Muscle layer of duodenum (tissue), 2 donors: ENCODE measurements around the gene EFNA2.

Source experiments
- H3K27ac ChIP-seq: one replicate; pipeline ENCODE4 v1.7.0; 2013; ENCODE audit warnings: mild to moderate bottlenecking, low read length
- H3K27me3 ChIP-seq: one replicate; pipeline ENCODE4 v1.7.0; 2013; ENCODE audit warnings: low read depth, mild to moderate bottlenecking, control low read depth, low read length
- H3K36me3 ChIP-seq, 2 donors: one replicate each; pipeline ENCODE4 v1.7.0; 2013; ENCODE audit warnings: low read length in 2 of 2, control low read depth in 1 of 2, mild to moderate bottlenecking in 1 of 2; ENCODE audit not compliant: insufficient read depth in 2 of 2, control insufficient read depth in 1 of 2
- H3K4me1 ChIP-seq, 2 donors: one replicate each; pipeline ENCODE4 v1.7.0; 2013; ENCODE audit warnings: low read length in 2 of 2, mild to moderate bottlenecking in 2 of 2, control low read depth in 1 of 2, moderate library complexity in 1 of 2; ENCODE audit not compliant: insufficient read depth in 2 of 2, control insufficient read depth in 1 of 2
- H3K4me3 ChIP-seq, 2 donors: one replicate each; pipeline ENCODE4 v1.7.0; 2013; ENCODE audit warnings: low read length in 2 of 2, low read depth in 1 of 2, mild to moderate bottlenecking in 1 of 2
- H3K9me3 ChIP-seq, 2 donors: one replicate each; pipeline ENCODE4 v1.7.0; 2013; ENCODE audit warnings: low read length in 2 of 2, control low read depth in 1 of 2, mild to moderate bottlenecking in 1 of 2; ENCODE audit not compliant: control insufficient read depth in 1 of 2
- donor health status: healthy.

EFNA2 gene

GRCh38 chr19:1277061-1277460 is 8.6 kb upstream of the EFNA2 start:
- H3K27me3 ChIP-seq, result no peaks in the 10 kb centered on the region
- peaks cover 2 to 41% of the 10 kb centered on the region in 2 donors for H3K4me1 ChIP-seq
- H3K9me3 ChIP-seq, result no peaks in the 10 kb centered on the region
- H3K36me3 ChIP-seq, result peaks cover 28 to 38% of the 10 kb centered on the region in 2 donors
- no peak overlapping the region for H3K27ac ChIP-seq
- H3K4me3 ChIP-seq, result no peak overlapping the region

GRCh38 chr19:1278074-1278473 is 7.6 kb upstream of the EFNA2 start:
- no peak overlapping the region for H3K4me3 ChIP-seq
- H3K9me3 ChIP-seq, result no peaks in the 10 kb centered on the region
- H3K36me3 ChIP-seq, result peaks cover 18 to 29% of the 10 kb centered on the region in 2 donors
- H3K4me1 ChIP-seq, result peaks cover 0 to 31% of the 10 kb centered on the region in 2 donors
- H3K27me3 ChIP-seq, result peaks cover under 1% of the 10 kb centered on the region
- H3K27ac ChIP-seq, result no peak overlapping the region

GRCh38 chr19:1278713-1279660 is 6.7 kb upstream of the EFNA2 start:
- no peak overlapping the region for H3K27ac ChIP-seq
- H3K9me3 ChIP-seq, result no peaks in the 10 kb centered on the region
- no peak overlapping the region for H3K4me3 ChIP-seq
- H3K27me3 ChIP-seq, result peaks cover 7% of the 10 kb centered on the region
- H3K4me1 ChIP-seq, result peaks cover 0 to 21% of the 10 kb centered on the region in 2 donors
- H3K36me3 ChIP-seq, result peaks cover 8 to 20% of the 10 kb centered on the region in 2 donors

DNA sequence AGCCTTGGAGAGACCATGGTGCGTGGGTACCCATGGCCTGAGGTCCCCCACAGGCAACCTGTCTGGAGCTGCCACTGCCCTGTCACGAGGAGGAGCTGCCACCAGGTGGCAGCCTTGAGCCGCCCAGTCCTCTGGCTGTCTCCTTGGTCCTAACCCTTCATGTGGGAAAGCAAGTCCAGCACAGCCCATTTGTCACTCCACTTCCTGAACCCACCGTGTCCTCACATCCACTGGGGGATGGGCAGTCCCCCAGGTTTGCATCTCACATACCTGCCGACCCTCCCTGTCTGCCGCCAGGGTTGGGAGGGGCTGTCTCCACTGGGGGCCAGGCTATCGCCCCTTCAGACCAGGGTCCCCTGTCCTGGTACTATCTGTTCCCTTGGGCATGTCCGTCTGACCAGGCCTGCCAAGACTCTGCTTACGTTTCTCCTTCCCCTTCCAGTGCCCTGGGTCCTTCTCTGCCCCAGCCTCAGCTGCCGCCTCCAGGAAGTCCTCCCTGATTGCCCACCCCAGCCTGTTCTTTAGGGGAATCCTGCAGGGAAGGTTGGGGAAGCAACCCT is 5.8 kb upstream of the EFNA2 start:
- peaks cover 6 to 11% of the 10 kb centered on the region in 2 donors for H3K36me3 ChIP-seq
- H3K27ac ChIP-seq, result no peak overlapping the region
- peaks cover 0 to 13% of the 10 kb centered on the region in 2 donors for H3K4me1 ChIP-seq
- H3K9me3 ChIP-seq, result no peaks in the 10 kb centered on the region
- no peak overlapping the region for H3K4me3 ChIP-seq
- H3K27me3 ChIP-seq, result peaks cover 16% of the 10 kb centered on the region

- no peak overlapping the region for H3K27ac ChIP-seq
- H3K27me3 ChIP-seq, result peaks cover 21% of the 10 kb centered on the region
- no peak overlapping the region for H3K4me3 ChIP-seq
- H3K4me1 ChIP-seq, result peaks cover 0 to 11% of the 10 kb centered on the region in 2 donors
- H3K36me3 ChIP-seq, result peaks cover 6 to 9% of the 10 kb centered on the region in 2 donors
- H3K9me3 ChIP-seq, result no peaks in the 10 kb centered on the region
These were observed 4.8 kb upstream of the EFNA2 start for GRCh38 chr19:1280636-1281568.

DNA sequence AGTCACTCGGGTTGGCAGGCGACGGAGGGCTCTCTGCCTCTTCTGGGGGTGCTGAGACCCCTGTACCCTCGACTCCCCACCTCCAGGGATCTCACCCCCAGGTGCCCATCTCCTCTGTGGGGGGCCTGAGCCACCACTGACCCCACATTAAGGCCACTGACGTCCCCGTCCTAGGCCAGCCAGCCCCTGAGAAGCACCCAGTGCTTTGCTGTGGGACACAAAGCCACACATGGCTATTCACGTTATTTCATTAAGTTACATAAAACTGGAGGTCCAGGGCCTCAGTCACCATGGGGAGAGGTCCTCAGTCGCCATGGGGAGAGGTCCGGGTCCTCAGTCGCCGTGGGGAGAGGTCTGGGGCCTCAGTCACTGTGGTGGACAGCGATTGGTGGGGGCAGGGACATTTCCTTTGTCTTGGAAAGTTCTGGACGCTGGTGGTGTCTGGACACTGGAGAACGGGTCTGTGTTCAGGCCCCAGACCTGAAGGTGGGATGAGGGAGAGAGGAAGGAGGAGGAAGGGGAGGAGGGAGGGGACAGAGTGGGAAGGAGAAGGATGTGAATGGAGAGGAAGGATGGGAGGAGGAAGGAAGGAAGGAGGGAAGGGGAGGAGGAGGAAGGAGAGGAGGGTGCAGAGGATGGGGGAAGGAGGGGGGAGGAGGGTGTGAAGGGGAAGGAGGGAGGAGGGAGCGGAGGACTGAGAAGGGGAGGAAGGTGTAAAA is 3.9 kb upstream of the EFNA2 start:
- Histone ChIP-seq H3K4me1 (peaks cover 0 to 3% of the 10 kb centered on the region in 2 donors), H3K27ac (no peak overlapping the region), H3K4me3 (no peak overlapping the region), H3K36me3 (peaks cover 6 to 9% of the 10 kb centered on the region in 2 donors), H3K9me3 (no peaks in the 10 kb centered on the region), H3K27me3 (peaks cover 25% of the 10 kb centered on the region)

DNA sequence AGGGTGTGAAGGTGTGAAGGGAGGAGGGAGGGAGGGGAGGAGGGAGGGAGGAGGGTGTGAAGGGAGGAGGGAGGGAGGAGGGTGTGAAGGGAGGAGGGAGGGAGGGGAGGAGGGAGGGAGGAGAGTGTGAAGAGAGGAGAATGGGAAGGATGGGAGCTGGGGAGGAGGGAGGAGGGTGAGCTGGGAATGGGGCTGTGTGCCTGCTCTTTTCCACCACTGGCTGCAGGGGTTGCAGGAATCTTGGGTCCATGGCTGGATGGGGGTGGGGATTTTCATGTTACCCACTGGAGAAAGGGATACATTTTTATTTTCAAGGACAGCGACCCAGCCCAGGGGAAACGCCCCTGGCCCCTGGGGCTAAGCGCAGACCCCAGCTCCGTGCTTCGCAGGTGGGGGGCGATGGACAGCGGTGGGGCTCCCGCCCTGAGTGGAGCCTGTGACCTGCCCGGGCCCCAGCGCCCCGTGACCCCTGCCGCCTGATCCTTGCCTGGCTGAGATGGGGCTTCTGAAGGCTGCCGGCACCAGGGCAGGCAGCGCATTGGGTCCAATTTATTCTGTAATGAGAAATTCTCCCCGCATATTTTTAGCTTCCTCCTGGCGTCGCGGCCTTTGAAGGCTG is 3.0 kb upstream of the EFNA2 start:
- no peaks in the 10 kb centered on the region for H3K9me3 ChIP-seq
- H3K27me3 ChIP-seq, result peaks cover 29% of the 10 kb centered on the region
- no peak overlapping the region for H3K27ac ChIP-seq
- no peak overlapping the region for H3K4me3 ChIP-seq
- H3K36me3 ChIP-seq, result peaks cover 6 to 9% of the 10 kb centered on the region in 2 donors
- H3K4me1 ChIP-seq, result peaks cover 0 to 7% of the 10 kb centered on the region in 2 donors

DNA sequence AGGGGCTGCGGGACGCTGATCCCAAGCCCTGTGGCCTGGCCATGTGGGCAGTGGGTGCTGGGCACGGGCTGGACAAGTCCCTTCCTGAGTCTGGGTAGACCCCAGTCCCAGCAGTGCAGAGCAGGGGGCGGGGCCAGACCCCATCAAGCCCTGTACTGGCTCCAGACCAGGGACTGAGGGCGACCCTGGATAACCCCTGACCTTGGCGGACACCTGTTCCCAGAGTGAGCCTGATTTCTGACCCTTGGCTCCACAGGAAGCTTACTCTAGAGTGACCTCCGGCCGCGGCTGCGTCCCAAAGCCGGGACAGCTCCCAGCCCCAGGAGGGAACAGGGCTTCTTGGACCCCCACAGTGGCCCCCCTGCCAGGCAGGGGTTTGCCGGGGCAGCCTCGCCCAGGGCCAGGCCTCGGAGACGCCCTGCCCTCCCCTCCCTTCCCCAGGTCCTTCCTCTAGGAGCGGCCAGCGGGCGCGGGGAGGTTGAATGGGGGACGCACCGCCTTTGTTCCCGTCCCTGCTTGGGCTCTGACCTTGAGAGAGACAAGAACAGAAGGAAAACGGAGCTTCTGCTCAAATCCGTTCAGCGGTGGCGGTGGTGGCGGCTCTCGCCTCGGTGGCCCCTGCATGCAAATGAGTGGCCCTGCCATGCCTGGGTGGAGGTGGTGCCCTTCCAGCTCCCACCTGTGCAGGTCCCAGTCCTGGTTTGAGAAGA is 2.3 kb upstream of the EFNA2 start:
- peaks cover 0 to 7% of the 10 kb centered on the region in 2 donors for H3K4me1 ChIP-seq
- H3K4me3 ChIP-seq, result no peak overlapping the region
- peaks cover 29% of the 10 kb centered on the region for H3K27me3 ChIP-seq
- no peaks in the 10 kb centered on the region for H3K9me3 ChIP-seq
- no peak overlapping the region for H3K27ac ChIP-seq
- H3K36me3 ChIP-seq, result peaks cover 6 to 9% of the 10 kb centered on the region in 2 donors

DNA sequence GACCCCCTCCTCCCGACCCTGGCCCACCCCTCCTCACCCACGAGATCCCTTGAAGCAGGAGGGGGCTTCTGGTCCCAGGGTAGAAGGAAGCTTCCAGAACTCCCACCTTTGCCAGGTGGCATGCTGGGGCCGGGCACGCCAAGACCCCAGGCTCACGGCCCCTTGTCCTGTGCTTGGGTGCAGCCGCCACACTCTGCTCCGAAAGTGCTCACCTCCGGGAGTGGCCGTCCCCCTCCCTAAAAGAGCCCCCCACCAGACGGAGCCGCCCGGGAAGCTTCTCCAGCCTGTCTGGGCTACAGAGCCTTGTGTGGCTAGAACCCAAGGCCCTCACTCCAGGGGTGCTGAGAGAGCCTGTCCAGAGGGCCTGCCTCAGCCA is 1.8 kb upstream of the EFNA2 start:
- Histone ChIP-seq H3K27ac (no peak overlapping the region), H3K9me3 (no peaks in the 10 kb centered on the region), H3K36me3 (peaks cover 6% of the 10 kb centered on the region in 2 donors), H3K27me3 (peaks cover 29% of the 10 kb centered on the region), H3K4me1 (peaks cover 0 to 7% of the 10 kb centered on the region in 2 donors), H3K4me3 (no peak overlapping the region)
